Measurements from ENCODE around the gene MMS22L. TPM values are rescaled to one million over a fixed set of nuclear protein-coding genes. Genes with fewer than 3 reads are reported as not detected.

MMS22L gene
- polyA plus RNA-seq, 1 donor (not counting 4 experiments of a cell fraction or from before 2014, with no cell fraction given), result 14.3 TPM

- Histone ChIP-seq H3K9me3 (ENCODE audit: control insufficient read depth, low read depth, low read length) (no peaks in the 10 kb centered on the region), H3K9ac (ENCODE audit: control insufficient read depth, extremely low read depth, insufficient read depth, low read length) (no peak overlapping the region), H4K20me1 (ENCODE audit: control insufficient read depth, extremely low read depth, insufficient read depth, low read length) (no peaks in the 10 kb centered on the region), H3K27ac (ENCODE audit: control insufficient read depth, insufficient read depth, low read length) (no peak overlapping the region), H2AFZ (ENCODE audit: control insufficient read depth, low read length) (no peak overlapping the region), H3K4me1 (ENCODE audit: control insufficient read depth, extremely low read depth, insufficient read depth, low read length) (no peaks in the 10 kb centered on the region), H3K9me1 (ENCODE audit: control insufficient read depth, extremely low read depth, insufficient read depth, low read length) (no peaks in the 10 kb centered on the region), H3K4me2 (ENCODE audit: control insufficient read depth, extremely low read depth, insufficient read depth, low read depth, low read length) (no peak overlapping the region), H3K4me3 (ENCODE audit: control insufficient read depth in 2 of 3, extremely low read depth in 1 of 3, insufficient read depth in 2 of 3, low read depth in 1 of 3, low read length in 3 of 3) (no peak overlapping the region), H3K27me3 (ENCODE audit: control insufficient read depth, extremely low read depth, insufficient read depth, low read length) (no peaks in the 10 kb centered on the region), H3K79me2 (ENCODE audit: control insufficient read depth, insufficient read depth, low read length) (no peaks in the 10 kb centered on the region), H3K36me3 (ENCODE audit: control insufficient read depth in 2 of 2, extremely low read depth in 1 of 2, insufficient read depth in 2 of 2, low read length in 2 of 2) (no peaks in the 10 kb centered on the region)
- DNase-seq (ENCODE audit: low read depth, low spot score) (no peak), FAIRE-seq (no peak)
- dilution Hi-C loops (cut with MboI; ENCODE audit: extremely low pct_ligation_motif_present, low sequenced_read_pairs), result no loop called here
- TF ChIP-seq EZH2 (IDR thresholded peaks at IDR 0.05; ENCODE audit: low read length), result no peak
- TF ChIP-seq CTCF (optimal IDR thresholded peaks at IDR 0.05 in 1 of 3, IDR thresholded peaks at IDR 0.05 in 1 of 3, conservative IDR thresholded peaks at IDR 0.05 in 1 of 3; ENCODE audit: extremely low read depth in 1 of 3, insufficient read depth in 2 of 3, low read length in 3 of 3), result no peak
These were observed 182.3 kb downstream of the MMS22L start for GRCh38 chr6:97100696-97101095.

GRCh38 chr6:97097068-97098047 lies 185.7 kb downstream of the MMS22L start:
- Histone ChIP-seq H3K9me1 (ENCODE audit: control insufficient read depth, extremely low read depth, insufficient read depth, low read length) (no peaks in the 10 kb centered on the region), H3K4me2 (ENCODE audit: control insufficient read depth, extremely low read depth, insufficient read depth, low read depth, low read length) (peak overlapping the region; percentile 28), H3K9me3 (ENCODE audit: control insufficient read depth, low read depth, low read length) (no peaks in the 10 kb centered on the region), H4K20me1 (ENCODE audit: control insufficient read depth, extremely low read depth, insufficient read depth, low read length) (no peaks in the 10 kb centered on the region), H3K79me2 (ENCODE audit: control insufficient read depth, insufficient read depth, low read length) (no peaks in the 10 kb centered on the region), H3K27me3 (ENCODE audit: control insufficient read depth, extremely low read depth, insufficient read depth, low read length) (no peaks in the 10 kb centered on the region), H3K4me1 (ENCODE audit: control insufficient read depth, extremely low read depth, insufficient read depth, low read length) (peaks cover 12% of the 10 kb centered on the region), H3K9ac (ENCODE audit: control insufficient read depth, extremely low read depth, insufficient read depth, low read length) (no peak overlapping the region), H3K4me3 (ENCODE audit: control insufficient read depth in 2 of 3, extremely low read depth in 1 of 3, insufficient read depth in 2 of 3, low read depth in 1 of 3, low read length in 3 of 3) (no peak overlapping the region), H3K27ac (ENCODE audit: control insufficient read depth, insufficient read depth, low read length) (no peak overlapping the region), H2AFZ (ENCODE audit: control insufficient read depth, low read length) (no peak overlapping the region), H3K36me3 (ENCODE audit: control insufficient read depth in 2 of 2, extremely low read depth in 1 of 2, insufficient read depth in 2 of 2, low read length in 2 of 2) (no peaks in the 10 kb centered on the region)
- DNase-seq (ENCODE audit: low read depth, low spot score) (no peak), FAIRE-seq (no peak)
- TF ChIP-seq EZH2 (IDR thresholded peaks at IDR 0.05; ENCODE audit: low read length), result no peak
- no peak for TF ChIP-seq CTCF (optimal IDR thresholded peaks at IDR 0.05 in 1 of 3, IDR thresholded peaks at IDR 0.05 in 1 of 3, conservative IDR thresholded peaks at IDR 0.05 in 1 of 3; ENCODE audit: extremely low read depth in 1 of 3, insufficient read depth in 2 of 3, low read length in 3 of 3)
- dilution Hi-C loops (cut with MboI; ENCODE audit: extremely low pct_ligation_motif_present, low sequenced_read_pairs), result no loop called here
